K562 (cell line): ENCODE measurements around the gene FOCAD. TPM values are rescaled to one million over a fixed set of nuclear protein-coding genes. Genes with fewer than 3 reads are reported as not detected.

ENCODE experiments used
- ATAC-seq: fragments of 200-7000 bp; cut with Tn5 transposase; 3 replicates; pipeline ENCODE4 v1.9.1; 2020; ENCODE audit warnings: moderate library complexity
- BruUV-seq: library from RNA; stranded (reverse); fragments of 400-500 nt; replicated peaks from 2 replicates; lab custom pipeline; 2021; lab: Mats Ljungman, UMichigan
- CTCF ChIA-PET: fragments of 300-600 bp; formaldehyde crosslinking; extraction: SDS; loops from one replicate; lab custom pipeline; 2021; ENCODE audit warnings: low intra/inter-chr PET ratio; lab: Yijun Ruan, JAX
- POLR2A ChIA-PET: fragments of 300-600, 350-650 bp; sonication (Branson Sonifier 250); formaldehyde crosslinking; extraction: SDS; loops from one replicate; lab custom pipeline; 2021; ENCODE audit warnings: antibody characterized with exemption, inconsistent platforms; lab: Yijun Ruan, JAX
- DNase-seq, 4 experiments: peaks; one replicate each; pipeline versions ENCODE4 v3.0.0 to v3.0.0-alpha.2; 2011 to 2018; ENCODE audit warnings: low spot score in 3 of 4, mixed read lengths in 3 of 4; ENCODE audit errors: extremely low read depth in 1 of 4
- FAIRE-seq: peaks from 2 replicates; lab custom pipeline; 2011; peaks lifted over from hg19 to GRCh38; lab: Jason Lieb, UNC
- H2AFZ ChIP-seq: 2 replicates; pipeline ENCODE4 v1.6.0; 2011; ENCODE audit warnings: low read depth, low read length, control low read depth, inconsistent platforms
- H3K27ac ChIP-seq: fragments of 200-600 bp; 3 replicates; pipeline ENCODE4 v1.8.0; 2011; ENCODE audit warnings: low read depth, mild to moderate bottlenecking, control low read depth, inconsistent platforms, low read length, moderate library complexity, mixed read lengths; ENCODE audit errors: extremely low read depth
- H3K27me3 ChIP-seq, 2 experiments: fragments of 300-600 bp in 1 of 2; 2 replicates in 1 of 2; 3 replicates in 1 of 2; pipeline versions ENCODE4 v1.6.0 to v1.8.0; 2011; ENCODE audit warnings: inconsistent platforms in 2 of 2, low read length in 2 of 2, mild to moderate bottlenecking in 1 of 2, mixed read lengths in 1 of 2, moderate library complexity in 1 of 2; ENCODE audit not compliant: control insufficient read depth in 2 of 2, insufficient read depth in 2 of 2
- H3K36me3 ChIP-seq: fragments of 300-600 bp; 3 replicates; pipeline ENCODE4 v1.8.0; 2011; ENCODE audit warnings: mild to moderate bottlenecking, low read length, inconsistent platforms; ENCODE audit not compliant: control insufficient read depth, insufficient read depth
- H3K4me1 ChIP-seq, 2 experiments: fragments of 200-600 bp in 1 of 2; replicated peaks in 1 of 2; 2 replicates in 1 of 2; 3 replicates in 1 of 2; pipeline versions ENCODE4 v1.5.1 to v1.8.0; 2011; ENCODE audit warnings: inconsistent platforms in 2 of 2, low read length in 2 of 2, mild to moderate bottlenecking in 1 of 2, mixed read lengths in 1 of 2, moderate library complexity in 1 of 2; ENCODE audit not compliant: control insufficient read depth in 2 of 2, insufficient read depth in 2 of 2
- H3K4me2 ChIP-seq: 2 replicates; pipeline ENCODE4 v1.6.1; 2011; ENCODE audit warnings: low read length, control low read depth, inconsistent platforms, mixed read lengths; ENCODE audit not compliant: insufficient read depth
- H3K4me3 ChIP-seq: fragments of 200-600 bp; sonication (generic), shearing (Covaris generic); 2 replicates; pipeline ENCODE4 v1.5.1; 2016; ENCODE audit warnings: control low read depth, inconsistent platforms
- H3K79me2 ChIP-seq: fragments of 200-600 bp; 3 replicates; pipeline ENCODE4 v1.8.0; 2011; ENCODE audit warnings: low read length, inconsistent platforms; ENCODE audit not compliant: control insufficient read depth, insufficient read depth
- H3K9ac ChIP-seq, 2 experiments: 2 replicates each; pipeline versions ENCODE4 v1.6.0 to v1.6.1; 2011; ENCODE audit warnings: low read depth in 2 of 2, low read length in 2 of 2, control low read depth in 1 of 2, inconsistent platforms in 1 of 2, mild to moderate bottlenecking in 1 of 2, mixed read lengths in 1 of 2; ENCODE audit not compliant: insufficient read depth in 1 of 2
- H3K9me1 ChIP-seq: one replicate; pipeline ENCODE4 v1.6.0; 2011; ENCODE audit warnings: inconsistent platforms, mild to moderate bottlenecking, low read length, moderate library complexity; ENCODE audit not compliant: control insufficient read depth, insufficient read depth
- H3K9me3 ChIP-seq: replicated peaks from 2 replicates; pipeline ENCODE4 v1.5.1; 2011; ENCODE audit warnings: low read depth, low read length, inconsistent platforms; ENCODE audit not compliant: control insufficient read depth, insufficient read depth
- H4K20me1 ChIP-seq: replicated peaks from 2 replicates; pipeline ENCODE4 v1.6.1; 2011; ENCODE audit warnings: low read length, inconsistent platforms, mixed read lengths; ENCODE audit not compliant: control insufficient read depth, insufficient read depth
- BCLAF1 ChIP-seq, 2 experiments: fragments of 450-650 bp in 1 of 2; IDR thresholded peaks; 2 replicates each; pipeline ENCODE4 v1.6.1; 2011 to 2017; ENCODE audit warnings: low read depth in 2 of 2, antibody characterized with exemption in 1 of 2, borderline replicate concordance in 1 of 2, low read length in 1 of 2, mild to moderate bottlenecking in 1 of 2, mixed read lengths in 1 of 2; ENCODE audit not compliant: control insufficient read depth in 1 of 2
- CBFA2T2 ChIP-seq: fragments of 450-650 bp; conservative IDR thresholded peaks from 2 replicates; pipeline ENCODE4 v1.6.1; 2017; ENCODE audit warnings: mild to moderate bottlenecking
- CBFA2T3 ChIP-seq: fragments of 450-650 bp; IDR thresholded peaks from 2 replicates; pipeline ENCODE4 v1.6.1; 2017
- CREBBP ChIP-seq: IDR thresholded peaks from one replicate; pipeline ENCODE4 v1.6.1; 2012; ENCODE audit warnings: low read depth, mild to moderate bottlenecking, control low read depth, inconsistent platforms, low read length
- DMBX1 ChIP-seq: fragments of 250-450 bp; sonication (Bioruptor Pico); IDR thresholded peaks from 2 replicates; pipeline ENCODE4 v1.8.0; 2022; ENCODE audit warnings: inconsistent platforms, mild to moderate bottlenecking, moderate library complexity, borderline replicate concordance
- ERF ChIP-seq: fragments of 450-650 bp; formaldehyde crosslinking; IDR thresholded peaks from 2 replicates; pipeline ENCODE4 v1.4.0; 2020; ENCODE audit warnings: mild to moderate bottlenecking, mixed read lengths
- FOXK2 ChIP-seq, 2 experiments: fragments of 450-650 bp; IDR thresholded peaks in 1 of 2; conservative IDR thresholded peaks in 1 of 2; 2 replicates each; pipeline ENCODE4 v1.6.1; 2016; ENCODE audit warnings: low read depth in 2 of 2, mild to moderate bottlenecking in 1 of 2
- NUFIP1 ChIP-seq: fragments of 450-650 bp; IDR thresholded peaks from 2 replicates; pipeline ENCODE4 v1.6.1; 2018; ENCODE audit not compliant: partially characterized antibody
- OTX1 ChIP-seq: fragments of 450-650 bp; formaldehyde crosslinking; IDR thresholded peaks from 2 replicates; pipeline ENCODE4 v1.4.0; 2022; ENCODE audit warnings: mild to moderate bottlenecking
- RFX1 ChIP-seq: fragments of 450-650 bp; IDR thresholded peaks from 2 replicates; pipeline ENCODE4 v1.6.1; 2016; ENCODE audit warnings: mild to moderate bottlenecking, moderate library complexity
- SAFB2 ChIP-seq: fragments of 200-400 bp; formaldehyde crosslinking; IDR thresholded peaks from 2 replicates; pipeline ENCODE4 v1.6.1; 2018; ENCODE audit warnings: borderline replicate concordance, low read length, low read depth, moderate library complexity; ENCODE audit not compliant: severe bottlenecking
- SMARCE1 ChIP-seq: fragments of 450-650 bp; IDR thresholded peaks from 2 replicates; pipeline ENCODE4 v1.7.1; 2016; ENCODE audit warnings: mild to moderate bottlenecking
- SP1 ChIP-seq: sonication (generic); formaldehyde crosslinking; IDR thresholded peaks from 2 replicates; pipeline ENCODE4 v1.8.1; 2022; ENCODE audit warnings: mild to moderate bottlenecking, missing genetic modification reagents
- THAP7 ChIP-seq: fragments of 250-450 bp; sonication (Bioruptor Pico); IDR thresholded peaks from 2 replicates; pipeline ENCODE4 v1.5.0; 2021
- ZEB2 ChIP-seq: fragments of 450-650 bp; IDR thresholded peaks from 2 replicates; pipeline ENCODE4 v1.6.1; 2016
- ZNF311 ChIP-seq: fragments of 250-450 bp; sonication (Bioruptor Pico); IDR thresholded peaks from 2 replicates; pipeline ENCODE4 v1.4.0; 2020; ENCODE audit warnings: mild to moderate bottlenecking, moderate library complexity
- WGBS: fragments of 100-300 bp; shearing (Covaris generic); methylation state at CpG from one replicate; pipeline ENCODE4 v1.1.6; 2016; ENCODE audit warnings: low coverage, mixed read lengths; ENCODE audit not compliant: insufficient coverage; ENCODE audit errors: missing lambda C conversion rate; 5-methylcytosine and 5-hydroxymethylcytosine counted together
- in situ Hi-C: fragments of 300-500 bp; cut with MboI; formaldehyde crosslinking; loops from 4 replicates; pipeline ENCODE4 v1.15.0; 2018; ENCODE audit warnings: inconsistent platforms, mixed read lengths
- intact Hi-C: fragments of 100-400 bp; cut with micrococcal nuclease; formaldehyde crosslinking; loops from 2 replicates; pipeline ENCODE4 v1.14.2; 2022
- polyA plus RNA-seq, 8 experiments: library from polyadenylated mRNA; depleted of rRNA in 4 of 8; stranded (reverse) in 5 of 8; unstranded in 3 of 8; fragments of >200 nt; fragmentation: Nextera tagmentation in 2 of 8; fragmentation: Illumina TruSeq in 1 of 8; extraction: Ambion mirVana in 2 of 8; extraction: Trizol in 1 of 8; gene quantifications; 2 replicates each; pipeline versions ENCODE4 v1.2.1 to v1.2.3, GENCODE V29; 2011 to 2014; ENCODE audit warnings: inconsistent platforms in 1 of 8, missing spikeins in 1 of 8
- total RNA-seq, 7 experiments: library from RNA; depleted of rRNA in 6 of 7; stranded (reverse); fragments of >200 nt in 6 of 7; fragmentation: Illumina TruSeq in 2 of 7; extraction: Trizol in 2 of 7; gene quantifications; 2 replicates each; pipeline versions ENCODE4 v1.2.1 to v1.2.3, GENCODE V29; 2011 to 2021; ENCODE audit warnings: low replicate concordance in 1 of 7

FOCAD gene
- total and polyA plus RNA-seq, 9 of the 15 experiments (the other 6 are each of a cell fraction or from before 2014, with no cell fraction given), result 0.13 to 2.4 (median 1.6) TPM

GRCh38 chr9:20929276-20929675 lies 245.2 kb downstream of the FOCAD start:
- H3K9me3 ChIP-seq, result no peaks in the 10 kb centered on the region
- H3K4me1 ChIP-seq, result no peaks in the 10 kb centered on the region
- intact Hi-C loops, result no loop called here
- FAIRE-seq (no peak), DNase-seq (no peak), ATAC-seq (no peak)
- no CpG with 5 or more reads among the region's 5 CpGs for WGBS
- TF ChIP-seq CBFA2T2 (no peak), OTX1 (no peak), SAFB2 (no peak), RFX1 (no peak)
- no peak overlapping the region for H2AFZ ChIP-seq
- CTCF ChIA-PET, result no interaction called here
- H3K4me3 ChIP-seq, result no peak overlapping the region
- no peaks in the 10 kb centered on the region for H3K79me2 ChIP-seq
- in situ Hi-C loops, result no loop called here
- H3K9me1 ChIP-seq, result no peaks in the 10 kb centered on the region
- POLR2A ChIA-PET, result no interaction called here
- no peak overlapping the region for H3K27ac ChIP-seq
- H3K27me3 ChIP-seq, result no peaks in the 10 kb centered on the region
- no peak overlapping the region for H3K9ac ChIP-seq
- H4K20me1 ChIP-seq, result no peaks in the 10 kb centered on the region
- no peaks in the 10 kb centered on the region for H3K36me3 ChIP-seq
- BruUV-seq, result no TSS peak
- no peak overlapping the region for H3K4me2 ChIP-seq

- WGBS, result no CpG with 5 or more reads among the region's 1 CpG
- BruUV-seq, result no TSS peak
- CTCF ChIA-PET, result no interaction called here
- Histone ChIP-seq H3K27ac (no peak overlapping the region), H3K9me1 (no peaks in the 10 kb centered on the region), H2AFZ (no peak overlapping the region), H3K79me2 (no peaks in the 10 kb centered on the region), H3K27me3 (no peaks in the 10 kb centered on the region), H3K4me3 (no peak overlapping the region), H4K20me1 (no peaks in the 10 kb centered on the region), H3K9ac (no peak overlapping the region), H3K4me1 (no peaks in the 10 kb centered on the region), H3K36me3 (no peaks in the 10 kb centered on the region), H3K4me2 (no peak overlapping the region), H3K9me3 (no peaks in the 10 kb centered on the region)
- in situ Hi-C loops, result no loop called here
- no peak for DNase-seq
- intact Hi-C loops, result no loop called here
- POLR2A ChIA-PET, result no interaction called here
- ATAC-seq, result no peak
- no peak for FAIRE-seq
- TF ChIP-seq CREBBP, result no peak
- TF ChIP-seq THAP7 (CRISPR knock-in tag), result no peak
- no peak for TF ChIP-seq CBFA2T3
- no peak for TF ChIP-seq SMARCE1
- no peak for TF ChIP-seq ERF (CRISPR knock-in tag)
- TF ChIP-seq FOXK2 (conservative IDR thresholded peaks at IDR 0.05 in 1 of 2, IDR thresholded peaks at IDR 0.05 in 1 of 2; ENCODE audit: low read depth in 2 of 2), result no peak
- TF ChIP-seq DMBX1 (CRISPR knock-in tag), result no peak
- no peak for TF ChIP-seq ZNF311 (CRISPR knock-in tag)
- TF ChIP-seq ZEB2, result no peak
- TF ChIP-seq BCLAF1 (IDR thresholded peaks at IDR 0.05; ENCODE audit: borderline replicate concordance in 1 of 2, control insufficient read depth in 1 of 2, low read depth in 2 of 2, low read length in 1 of 2), result no peak
- TF ChIP-seq NUFIP1, result no peak
- no peak for TF ChIP-seq SP1
Observed at GRCh38 chr9:20930836-20931235, 246.8 kb downstream of the FOCAD start.
